Hippocampal formation (tissue), 2 donors: Measurements from ENCODE around the gene TTLL9.

Experiments used
- DNase-seq, 2 donors: peaks; one replicate each; lab custom pipeline; 2025; lab: John Stamatoyannopoulos, UW

Gene TTLL9

GRCh38 chr20:31879143-31879987, 8.9 kb downstream of the TTLL9 start:
- DNase-seq = peak; percentile 87 to 91

GRCh38 chr20:31881945-31882344, 11.5 kb downstream of the TTLL9 start:
- DNase-seq = no peak

GRCh38 chr20:31883829-31884228, 13.4 kb downstream of the TTLL9 start:
- no peak for DNase-seq

- no peak for DNase-seq
Observed at GRCh38 chr20:31890646-31891045, 20.2 kb downstream of the TTLL9 start.

GRCh38 chr20:31894980-31895675, 24.7 kb downstream of the TTLL9 start:
- peak; percentile 7 to 47 for DNase-seq

DNA sequence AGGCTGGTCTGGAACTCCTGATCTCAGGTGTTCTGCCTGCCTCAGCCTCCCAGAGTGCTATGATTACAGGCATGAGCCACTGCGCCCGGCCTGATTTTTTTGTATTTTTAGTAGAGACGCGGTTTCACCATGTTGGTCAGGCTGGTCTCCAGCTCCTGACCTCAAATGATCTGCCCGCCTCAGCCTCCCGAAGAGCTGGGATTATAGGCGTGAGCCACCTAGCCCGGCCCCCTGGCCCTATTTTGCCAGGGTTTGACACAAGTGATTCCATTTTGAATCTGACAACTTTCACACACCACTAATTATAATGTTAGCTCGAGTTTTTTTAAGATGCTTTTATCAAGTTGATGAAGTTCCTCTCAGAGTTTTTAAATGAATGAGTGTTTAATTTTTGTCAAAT, 25.6 kb downstream of the TTLL9 start:
- no peak for DNase-seq

- DNase-seq = peak in 1 of 2 donors; percentile 6
Observed at GRCh38 chr20:31897541-31897940, 27.1 kb downstream of the TTLL9 start.

DNA sequence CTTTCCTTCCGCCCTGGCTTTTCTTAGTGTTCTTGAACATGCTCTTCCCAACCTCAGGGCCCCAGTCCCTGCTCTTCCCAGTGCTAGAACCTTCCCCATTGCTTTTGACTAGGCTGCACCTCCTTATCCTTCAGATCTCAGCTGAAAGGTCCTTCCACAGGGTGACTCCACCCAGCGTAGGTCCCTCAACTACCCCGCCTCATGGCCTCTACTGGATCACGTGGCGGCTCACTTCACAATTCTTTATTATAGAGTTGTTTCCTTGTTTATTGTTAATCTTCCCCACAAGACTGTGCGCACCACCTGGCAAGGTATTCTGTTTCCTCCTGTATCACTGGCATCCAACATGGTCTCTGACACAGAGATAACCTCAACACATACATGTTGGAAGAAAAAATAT, 31.2 kb downstream of the TTLL9 start:
- no peak for DNase-seq

DNA sequence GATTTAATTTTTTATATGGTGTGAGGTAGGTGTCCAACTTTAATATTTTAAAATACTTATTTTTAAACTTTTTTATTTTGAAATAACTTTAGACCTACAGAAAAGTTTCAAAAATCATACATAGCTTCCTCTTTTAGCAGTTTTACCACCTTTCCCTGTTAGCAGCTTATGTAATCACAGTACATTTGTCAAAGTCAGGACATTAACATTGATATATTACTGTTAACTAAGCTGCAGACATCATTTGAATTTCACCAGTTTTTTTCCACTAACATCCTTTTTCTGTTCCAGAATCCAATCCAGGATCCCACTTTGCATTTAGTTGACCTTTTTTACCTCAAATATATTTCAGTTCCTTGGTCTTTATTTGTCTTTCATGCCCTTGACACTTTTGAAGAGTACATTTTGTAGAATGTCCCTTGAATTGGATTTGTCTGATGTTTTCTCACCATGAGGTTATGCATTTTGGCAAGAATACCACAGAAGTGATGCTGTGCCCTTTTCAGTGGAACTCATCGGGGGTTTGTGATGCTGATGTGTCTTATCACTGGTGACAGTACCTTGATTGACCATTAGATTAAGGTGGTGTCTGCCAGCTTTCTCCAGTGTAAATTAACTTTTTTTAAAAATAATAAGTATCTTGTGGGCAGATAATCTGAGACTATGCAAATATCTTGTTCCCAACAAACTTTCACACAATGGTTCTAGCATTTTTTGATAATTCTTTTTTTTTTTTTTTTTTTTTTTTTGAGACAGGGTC, 33.4 kb downstream of the TTLL9 start:
- DNase-seq = no peak

GRCh38 chr20:31906001-31906400, 35.6 kb downstream of the TTLL9 start:
- DNase-seq = no peak

GRCh38 chr20:31907046-31907445, 36.6 kb downstream of the TTLL9 start:
- DNase-seq = no peak

GRCh38 chr20:31908016-31908415, 37.6 kb downstream of the TTLL9 start:
- DNase-seq = no peak

DNA sequence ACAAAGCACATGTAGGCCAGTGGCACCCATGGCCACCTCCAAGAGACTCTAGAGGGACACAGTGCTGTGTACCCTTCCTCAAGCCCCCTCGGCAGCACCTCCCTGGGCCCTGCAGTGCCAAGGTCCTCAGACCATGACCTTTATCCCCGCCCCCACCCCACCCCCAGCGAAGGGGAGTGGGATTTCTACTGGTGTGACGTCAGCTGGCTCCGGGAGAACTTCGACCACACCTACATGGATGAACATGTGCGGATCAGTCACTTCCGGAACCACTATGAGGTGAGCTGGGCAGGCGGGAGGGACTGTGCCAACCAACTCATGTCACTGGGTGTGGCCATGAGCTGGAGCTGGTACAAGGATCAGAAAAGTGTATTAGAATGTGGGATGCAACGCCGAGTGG, 38.0 kb downstream of the TTLL9 start:
- no peak for DNase-seq

GRCh38 chr20:31909253-31910070, 39.0 kb downstream of the TTLL9 start:
- no peak for DNase-seq

GRCh38 chr20:31910071-31910803, 39.8 kb downstream of the TTLL9 start:
- DNase-seq = no peak

- DNase-seq = no peak
Observed at GRCh38 chr20:31913431-31914157, 43.2 kb downstream of the TTLL9 start.

DNA sequence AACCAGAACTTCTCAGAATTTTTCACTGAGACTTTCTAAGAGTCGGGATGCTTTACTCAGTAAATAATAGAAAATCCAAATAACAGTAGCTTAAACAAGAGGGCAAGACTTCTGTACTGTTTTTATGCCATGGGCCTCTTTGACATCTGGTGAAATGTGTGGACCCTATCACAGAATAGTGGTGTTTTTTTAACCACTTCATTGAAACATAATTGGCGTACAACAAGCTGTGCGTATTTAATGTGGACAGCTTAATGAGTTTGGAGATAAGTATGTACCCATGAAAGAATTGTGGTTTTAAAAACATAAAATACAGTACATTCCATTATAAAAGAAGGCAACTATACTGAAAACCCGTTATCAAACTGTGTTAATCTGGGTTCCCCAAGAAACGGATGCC, 43.7 kb downstream of the TTLL9 start:
- DNase-seq = no peak

- DNase-seq = no peak
Observed at GRCh38 chr20:31915491-31916280, 45.3 kb downstream of the TTLL9 start.

GRCh38 chr20:31916708-31917107, 46.3 kb downstream of the TTLL9 start:
- DNase-seq = no peak
